Esophagus squamous epithelium (tissue), 4 donors: ENCODE measurements around the gene RABGEF1.

Experiments used
- POLR2A ChIP-seq, 4 donors: fragments of 450-650 bp; IDR thresholded peaks; one replicate each; pipeline ENCODE4 v1.6.1; 2017; ENCODE audit warnings: antibody characterized with exemption in 4 of 4, mild to moderate bottlenecking in 4 of 4, moderate library complexity in 3 of 4
- TF ChIP-seq, protein P1 (sequence below), 6 experiments: fragments of 450-650 bp in 4 of 6; fragments of 200-600 bp in 2 of 6; sonication (generic) in 2 of 6; IDR thresholded peaks; one replicate each; pipeline ENCODE4 v1.5.1; 2016 to 2019; ENCODE audit warnings: antibody characterized with exemption in 6 of 6, mild to moderate bottlenecking in 4 of 6, moderate library complexity in 4 of 6

DNA sequence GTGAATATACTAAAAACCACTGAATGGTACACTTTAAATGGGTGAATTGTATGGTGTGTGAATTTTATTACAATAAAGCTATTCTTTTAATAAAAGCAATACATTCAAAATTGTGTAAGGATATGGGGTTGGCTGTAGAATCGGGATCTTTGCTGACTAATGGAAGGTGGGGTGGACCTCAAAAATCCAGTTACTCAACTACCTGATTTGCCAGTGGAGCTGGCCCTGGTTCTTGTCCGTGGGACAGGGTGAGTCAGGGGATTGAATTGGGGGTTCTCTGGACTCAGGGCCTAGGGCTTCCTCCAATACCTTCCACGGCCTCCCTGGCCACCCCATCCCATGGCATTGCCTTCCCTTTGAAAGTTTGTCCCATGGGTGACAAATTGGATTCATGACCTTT is 13.5 kb upstream of the RABGEF1 start:
- TF ChIP-seq, protein P1, sequence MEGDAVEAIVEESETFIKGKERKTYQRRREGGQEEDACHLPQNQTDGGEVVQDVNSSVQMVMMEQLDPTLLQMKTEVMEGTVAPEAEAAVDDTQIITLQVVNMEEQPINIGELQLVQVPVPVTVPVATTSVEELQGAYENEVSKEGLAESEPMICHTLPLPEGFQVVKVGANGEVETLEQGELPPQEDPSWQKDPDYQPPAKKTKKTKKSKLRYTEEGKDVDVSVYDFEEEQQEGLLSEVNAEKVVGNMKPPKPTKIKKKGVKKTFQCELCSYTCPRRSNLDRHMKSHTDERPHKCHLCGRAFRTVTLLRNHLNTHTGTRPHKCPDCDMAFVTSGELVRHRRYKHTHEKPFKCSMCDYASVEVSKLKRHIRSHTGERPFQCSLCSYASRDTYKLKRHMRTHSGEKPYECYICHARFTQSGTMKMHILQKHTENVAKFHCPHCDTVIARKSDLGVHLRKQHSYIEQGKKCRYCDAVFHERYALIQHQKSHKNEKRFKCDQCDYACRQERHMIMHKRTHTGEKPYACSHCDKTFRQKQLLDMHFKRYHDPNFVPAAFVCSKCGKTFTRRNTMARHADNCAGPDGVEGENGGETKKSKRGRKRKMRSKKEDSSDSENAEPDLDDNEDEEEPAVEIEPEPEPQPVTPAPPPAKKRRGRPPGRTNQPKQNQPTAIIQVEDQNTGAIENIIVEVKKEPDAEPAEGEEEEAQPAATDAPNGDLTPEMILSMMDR (IDR thresholded peaks at IDR 0.05): no peak
- TF ChIP-seq POLR2A (IDR thresholded peaks at IDR 0.05): no peak
